SK-N-MC (cell line): ENCODE measurements around the gene SFXN5.

Experiments used
- EZH2 ChIP-seq: fragments of 200-600 bp; sonication (generic); IDR thresholded peaks from one replicate; pipeline ENCODE4 v1.6.1; 2017; ENCODE audit warnings: antibody characterized with exemption
- FOXP2 ChIP-seq: optimal IDR thresholded peaks from 2 replicates; pipeline ENCODE3; 2011; ENCODE audit warnings: mild to moderate bottlenecking, moderate library complexity; ENCODE audit not compliant: insufficient read depth; ENCODE audit errors: extremely low read length, control extremely low read depth

DNA sequence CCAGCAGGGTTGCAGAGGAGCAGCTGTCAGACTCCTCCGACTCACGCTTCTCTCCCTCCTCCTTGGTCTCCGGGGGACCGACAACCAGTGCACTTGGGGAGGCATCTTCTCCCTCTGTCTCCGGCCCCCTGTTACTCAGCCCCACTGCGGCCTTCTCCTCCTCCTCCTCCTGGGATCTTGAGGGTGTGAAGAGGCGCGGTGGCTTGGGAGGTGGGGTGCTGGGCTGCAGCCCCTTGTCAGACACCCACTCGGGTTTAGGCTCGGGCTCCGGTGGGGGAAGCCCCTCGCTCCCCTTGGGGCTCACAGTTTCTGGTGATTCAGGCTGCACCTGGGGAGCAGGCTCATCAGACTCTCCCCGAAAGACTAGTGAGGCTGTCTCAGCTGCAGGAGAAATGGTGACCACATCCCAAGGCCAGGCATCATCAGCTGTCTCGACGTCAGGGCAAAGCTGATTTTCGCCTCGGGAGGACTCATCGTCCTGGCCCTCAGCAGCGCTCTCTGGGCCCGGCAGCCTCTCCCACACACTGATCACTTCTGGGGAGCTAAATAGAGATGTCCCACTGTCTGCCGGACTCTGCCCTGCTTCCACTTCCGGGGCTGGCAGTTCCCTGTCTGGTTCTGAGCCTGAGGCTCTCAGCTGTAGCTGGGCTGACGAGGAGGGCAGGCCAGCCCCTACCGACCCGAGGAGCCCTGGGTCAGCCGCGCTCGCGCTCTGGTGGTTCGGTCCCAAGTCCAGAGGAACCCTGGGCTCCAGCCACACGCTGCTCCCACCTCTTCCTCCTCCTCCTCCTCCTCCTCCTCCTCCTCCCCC lies 9.0 kb upstream of the SFXN5 start:
- TF ChIP-seq EZH2 (no peak), FOXP2 (no peak)
